Heart left ventricle (tissue), 16 donors: Measurements from ENCODE around the gene QRICH1. TPM values are rescaled to one million over a fixed set of nuclear protein-coding genes. Genes with fewer than 3 reads are reported as not detected.

ENCODE experiments used
- ATAC-seq, 4 donors: fragments of 200-7000 bp; cut with Tn5 transposase; one replicate each; pipeline ENCODE4 v1.9.1; 2020 to 2022; ENCODE audit warnings: moderate library complexity in 4 of 4, mild to moderate bottlenecking in 3 of 4, moderate number of reproducible peaks in 1 of 4
- DNase-seq, 5 donors: peaks; one replicate each; pipeline ENCODE4 v3.0.0-alpha.2; 2020
- H3K27ac ChIP-seq, 12 donors: fragments of 200-600 bp; sonication (generic) in 4 of 12; one replicate each; pipeline versions ENCODE4 v1.5.0 to v1.8.0; 2016 to 2022; ENCODE audit warnings: mild to moderate bottlenecking in 2 of 12
- H3K27me3 ChIP-seq, 9 donors: fragments of 200-600 bp; sonication (generic) in 2 of 9; one replicate each; pipeline versions ENCODE4 v1.5.1 to v1.8.0; 2016 to 2022; ENCODE audit warnings: mild to moderate bottlenecking in 3 of 9
- H3K36me3 ChIP-seq, 9 donors: fragments of 200-600 bp; sonication (generic) in 2 of 9; one replicate each; pipeline versions ENCODE4 v1.5.0 to v1.8.0; 2018 to 2022; ENCODE audit warnings: mild to moderate bottlenecking in 2 of 9
- H3K4me1 ChIP-seq, 12 donors: fragments of 200-600 bp; sonication (generic) in 4 of 12; one replicate each; pipeline versions ENCODE4 v1.5.0 to v1.8.0; 2016 to 2022; ENCODE audit warnings: mild to moderate bottlenecking in 3 of 12
- H3K4me3 ChIP-seq, 12 donors: fragments of 200-600 bp; sonication (generic) in 4 of 12; one replicate each; pipeline versions ENCODE4 v1.5.0 to v1.8.0; 2017 to 2022; ENCODE audit warnings: mild to moderate bottlenecking in 9 of 12, moderate library complexity in 4 of 12
- H3K9me3 ChIP-seq, 12 donors: fragments of 200-600 bp; sonication (generic) in 4 of 12; one replicate each; pipeline versions ENCODE4 v1.5.0 to v1.8.0; 2016 to 2022; ENCODE audit warnings: mild to moderate bottlenecking in 1 of 12
- POLR2A ChIP-seq, 2 donors: fragments of 450-650 bp; IDR thresholded peaks; one replicate each; pipeline ENCODE4 v1.6.1; 2017; ENCODE audit warnings: antibody characterized with exemption in 2 of 2, mild to moderate bottlenecking in 2 of 2, moderate library complexity in 2 of 2
- WGBS, 4 donors: extraction: QIAGEN DNeasy Blood & Tissue Kit in 2 of 4; methylation state at CpG; one replicate each; pipeline versions ENCODE4 v1.1.5 to v1.1.7; 2013 to 2018; 5-methylcytosine and 5-hydroxymethylcytosine counted together
- intact Hi-C, 10 donors: fragments of 100-400 bp; cut with DNase I; formaldehyde crosslinking; loops; one replicate each; pipeline versions ENCODE4 v1.11.1 to v1.14.2; 2022
- polyA plus RNA-seq, 2 donors: library from polyadenylated mRNA; stranded (reverse); fragments of 200-250 nt; gene quantifications; one replicate each; pipeline ENCODE4 v1.2.3, GENCODE V29; 2013
- total RNA-seq, 9 donors: library from RNA; depleted of rRNA in 2 of 9; stranded (reverse); fragments of >200 nt in 2 of 9; fragmentation: NEBNext Ultra II Directional in 3 of 9; extraction: Animal tissue kit (Norgen Biotek cat#: 25700) in 3 of 9; gene quantifications; one replicate each; pipeline versions ENCODE4 v1.1.0 to v1.2.4, GENCODE V29; 2016 to 2023
- TF ChIP-seq, protein P1 (sequence below), 12 donors: fragments of 200-600 bp; sonication (generic) in 4 of 12; IDR thresholded peaks; one replicate each; pipeline versions ENCODE4 v1.5.0 to v1.8.0; 2018 to 2022; ENCODE audit warnings: antibody characterized with exemption in 12 of 12, mild to moderate bottlenecking in 5 of 12
- donor health status: ischemic (EF 13 %, LVEDD 7.1; RV severe dilation, severe dysfunction).
- donor health status: healthy with polysubstance abuse.
- donor health status: DM: no; HTN: yes; CAD: no.
- donor health status: DM: no; HTN: no; CAD: no.
- donor health status: ischemic (EF 25% LVEDD 6.9; RV normal size, moderate dysfunction).
- donor health status: ischemic (EF 25% LVEDD 5.7; RV mildly dilated, moderate dysfunction).
- donor health status: healthy.
- donor health status: DM: yes; HTN: yes; CAD: no.
- donor health status: ischemic (EF 35%, LVEDD 5.7; RV mildly dilated, moderate dysfunction).
- donor health status: nonischemic (EF 11% LVEDD 7.7; RV severe dilation, severe dysfunction).
- donor health status: DM: yes; HTN: yes; CAD: no.
- donor health status: PGD.
- donor health status: ischemic (EF 29% LVEDD 5.4; RV normal size, mild dysfunction).
- donor health status: nonischemic (EF 23%, LVEDD 6.1; RV moderate dilation, normal function).

Gene QRICH1
- total and polyA plus RNA-seq, 11 donors: 20.0 to 91.6 (median 54.9) TPM

- Histone ChIP-seq H3K4me1 (no peaks in the 10 kb centered on the region), H3K27ac (no peak overlapping the region), H3K27me3 (no peaks in the 10 kb centered on the region), H3K36me3 (peaks cover 3 to 81% (median 67%) of the 10 kb centered on the region in 9 donors), H3K9me3 (no peaks in the 10 kb centered on the region), H3K4me3 (no peak overlapping the region)
- no peak for TF ChIP-seq POLR2A (IDR thresholded peaks at IDR 0.05)
- TF ChIP-seq, protein P1, sequence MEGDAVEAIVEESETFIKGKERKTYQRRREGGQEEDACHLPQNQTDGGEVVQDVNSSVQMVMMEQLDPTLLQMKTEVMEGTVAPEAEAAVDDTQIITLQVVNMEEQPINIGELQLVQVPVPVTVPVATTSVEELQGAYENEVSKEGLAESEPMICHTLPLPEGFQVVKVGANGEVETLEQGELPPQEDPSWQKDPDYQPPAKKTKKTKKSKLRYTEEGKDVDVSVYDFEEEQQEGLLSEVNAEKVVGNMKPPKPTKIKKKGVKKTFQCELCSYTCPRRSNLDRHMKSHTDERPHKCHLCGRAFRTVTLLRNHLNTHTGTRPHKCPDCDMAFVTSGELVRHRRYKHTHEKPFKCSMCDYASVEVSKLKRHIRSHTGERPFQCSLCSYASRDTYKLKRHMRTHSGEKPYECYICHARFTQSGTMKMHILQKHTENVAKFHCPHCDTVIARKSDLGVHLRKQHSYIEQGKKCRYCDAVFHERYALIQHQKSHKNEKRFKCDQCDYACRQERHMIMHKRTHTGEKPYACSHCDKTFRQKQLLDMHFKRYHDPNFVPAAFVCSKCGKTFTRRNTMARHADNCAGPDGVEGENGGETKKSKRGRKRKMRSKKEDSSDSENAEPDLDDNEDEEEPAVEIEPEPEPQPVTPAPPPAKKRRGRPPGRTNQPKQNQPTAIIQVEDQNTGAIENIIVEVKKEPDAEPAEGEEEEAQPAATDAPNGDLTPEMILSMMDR (IDR thresholded peaks at IDR 0.05): no peak
- ATAC-seq (no peak), DNase-seq (no peak)
- intact Hi-C loops: no loop called here
- 86 to 93% (median 88%) methylated on average over 1 of the region's 1 CpG for WGBS, 4 donors
These were observed 40.3 kb downstream of the QRICH1 start for GRCh38 chr3:49053543-49053942.

GRCh38 chr3:49035281-49035680 is 58.6 kb downstream of the QRICH1 start:
- Histone ChIP-seq H3K27ac (peak overlapping the region in 1 of 12 donors; percentile 7), H3K36me3 (peaks cover 3 to 99% (median 94%) of the 10 kb centered on the region in 9 donors), H3K9me3 (no peaks in the 10 kb centered on the region), H3K27me3 (no peaks in the 10 kb centered on the region), H3K4me3 (no peak overlapping the region), H3K4me1 (peaks cover 0 to 10% (median 0%) of the 10 kb centered on the region in 12 donors)
- ATAC-seq (no peak), DNase-seq (no peak)
- TF ChIP-seq, protein P1 (IDR thresholded peaks at IDR 0.05): no peak
- TF ChIP-seq POLR2A (IDR thresholded peaks at IDR 0.05): no peak
- 85 to 95% (median 93%) methylated on average over 3 of the region's 3 CpGs for WGBS, 4 donors
- intact Hi-C loops: no loop called here

DNA sequence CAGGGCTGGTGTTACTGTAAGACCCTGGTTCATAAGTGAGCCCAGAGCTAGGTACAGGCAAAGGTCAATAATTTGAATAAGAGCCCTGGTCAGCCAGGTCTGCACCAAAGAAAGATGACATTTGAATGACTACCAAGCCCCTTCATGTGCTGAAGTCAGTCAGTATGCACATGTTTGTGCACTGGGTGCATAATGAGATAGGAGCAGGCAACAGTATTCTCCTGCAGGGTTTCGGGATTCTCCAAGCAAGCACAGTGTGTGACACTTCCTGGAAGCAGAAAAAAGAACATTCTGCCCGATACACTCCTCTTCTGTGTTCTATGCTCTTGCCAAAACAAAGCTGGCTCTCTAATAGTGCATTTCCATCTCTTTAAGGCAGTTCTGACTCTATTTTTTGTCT is 59.2 kb downstream of the QRICH1 start:
- DNase-seq: no peak
- intact Hi-C loops: no loop called here
- 90 to 94% (median 93%) methylated on average over 2 of the region's 2 CpGs for WGBS, 4 donors
- peaks cover 0 to 11% (median under 1%) of the 10 kb centered on the region in 12 donors for H3K4me1 ChIP-seq
- H3K9me3 ChIP-seq: no peaks in the 10 kb centered on the region
- H3K4me3 ChIP-seq: no peak overlapping the region
- no peak for ATAC-seq
- TF ChIP-seq, protein P1 (IDR thresholded peaks at IDR 0.05): no peak
- no peak for TF ChIP-seq POLR2A (IDR thresholded peaks at IDR 0.05)
- H3K36me3 ChIP-seq: peaks cover 3 to 99% (median 96%) of the 10 kb centered on the region in 9 donors
- H3K27ac ChIP-seq: peak overlapping the region in 1 of 12 donors; percentile 7
- H3K27me3 ChIP-seq: no peaks in the 10 kb centered on the region

GRCh38 chr3:49032646-49033304 is 61.1 kb downstream of the QRICH1 start:
- intact Hi-C loops: no loop called here
- H3K36me3 ChIP-seq: peaks cover 3 to 82% (median 77%) of the 10 kb centered on the region in 9 donors
- no peak for ATAC-seq

More at GRCh38 chr3:49032646-49033304, 61.1 kb downstream of the QRICH1 start:
- H3K4me1 ChIP-seq: peaks cover 3 to 28% (median 14%) of the 10 kb centered on the region in 12 donors
- no peak overlapping the region for H3K27ac ChIP-seq
- TF ChIP-seq, protein P1 (IDR thresholded peaks at IDR 0.05): no peak
- no peak for TF ChIP-seq POLR2A (IDR thresholded peaks at IDR 0.05)
- no peaks in the 10 kb centered on the region for H3K9me3 ChIP-seq
- no peaks in the 10 kb centered on the region for H3K27me3 ChIP-seq
- no peak for DNase-seq
- WGBS, 4 donors: 87 to 92% (median 91%) methylated on average over 6 of the region's 6 CpGs
- H3K4me3 ChIP-seq: no peak overlapping the region
